ENCODE results near the gene METTL24. TPM values are rescaled to one million over a fixed set of nuclear protein-coding genes. Genes with fewer than 3 reads are reported as not detected.
"Not testable (repeated sequence)": the region's sequence is repeated elsewhere in the genome, so short reads cannot be mapped to it uniquely, and the experiment has no call there.

METTL24 gene
- total RNA-seq, 2 donors from 2014 or later = not detected

GRCh38 chr6:110283657-110284056 is 74.5 kb downstream of the METTL24 start:
- Mint-ChIP-seq H3K36me3 (ENCODE audit: insufficient read depth in 2 of 2) (peaks cover 0 to 2% of the 10 kb centered on the region in 2 donors), H3K27me3 (ENCODE audit: low read depth) (peaks cover 4% of the 10 kb centered on the region), H3K4me3 (no peak overlapping the region), H3K4me1 (ENCODE audit: low read depth) (no peaks in the 10 kb centered on the region), H3K9me3 (peaks cover 5% of the 10 kb centered on the region in 2 donors), H3K27ac (no peak overlapping the region)
- DNase-seq (no peak), ATAC-seq (replicated peaks in 1 of 2) (no peak)

DNA sequence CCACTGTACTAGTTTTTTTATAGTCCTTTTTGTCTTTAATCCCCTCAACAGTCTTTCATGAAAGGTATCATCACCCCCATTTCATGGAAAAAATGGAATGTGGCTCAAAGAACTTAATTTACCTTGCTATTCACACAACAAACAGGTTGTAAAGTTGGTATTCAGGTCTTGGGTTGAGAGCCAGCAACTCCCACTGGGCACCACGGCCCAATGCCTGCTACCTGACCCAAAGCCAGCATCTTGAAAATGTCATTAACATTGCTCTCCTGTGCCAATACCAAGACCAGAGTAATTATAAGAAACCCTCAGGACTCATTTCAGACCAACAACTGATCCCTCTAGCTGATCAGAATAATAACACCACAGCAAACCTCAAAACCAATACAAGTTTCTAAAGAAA is 75.7 kb downstream of the METTL24 start:
- Mint-ChIP-seq H3K4me1 (ENCODE audit: low read depth) (no peaks in the 10 kb centered on the region), H3K36me3 (ENCODE audit: insufficient read depth in 2 of 2) (no peaks in the 10 kb centered on the region), H3K4me3 (no peak overlapping the region), H3K27ac (no peak overlapping the region), H3K27me3 (ENCODE audit: low read depth) (no peaks in the 10 kb centered on the region), H3K9me3 (peaks cover 2 to 5% of the 10 kb centered on the region in 2 donors)
- no peak for DNase-seq
- no peak for ATAC-seq (replicated peaks in 1 of 2)

DNA sequence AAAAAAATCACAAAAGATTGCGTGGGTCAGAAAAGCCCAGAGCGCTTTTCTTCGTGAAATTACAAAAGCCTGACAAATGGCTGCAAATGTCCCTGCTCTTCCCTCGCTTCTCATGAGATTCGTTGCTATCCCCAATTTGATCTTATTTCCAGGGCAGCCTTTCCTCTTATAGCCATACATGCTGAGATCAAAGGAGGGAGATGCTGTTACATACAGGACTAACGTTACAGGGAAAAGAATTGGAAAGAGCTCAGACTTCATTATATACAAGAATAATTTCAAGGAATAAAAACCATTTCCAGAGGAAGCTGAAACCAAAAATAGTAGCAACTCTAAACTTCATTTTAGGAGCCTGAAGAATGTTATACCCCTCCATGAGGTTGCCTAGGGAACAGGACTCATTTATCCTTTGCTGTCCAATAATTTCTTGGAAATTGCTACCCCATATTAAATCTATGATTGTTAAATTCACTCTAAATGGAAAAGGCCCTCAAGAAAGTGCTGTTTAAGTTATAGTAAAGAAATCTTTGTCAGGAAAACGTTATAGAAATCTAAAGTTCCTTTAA is 81.0 kb downstream of the METTL24 start:
- H3K27me3 Mint-ChIP-seq (ENCODE audit: low read depth) = no peaks in the 10 kb centered on the region
- no peaks in the 10 kb centered on the region for H3K4me1 Mint-ChIP-seq (ENCODE audit: low read depth)
- DNase-seq (no peak), ATAC-seq (replicated peaks in 1 of 2) (no peak)
- peaks cover 0 to 2% of the 10 kb centered on the region in 2 donors for H3K36me3 Mint-ChIP-seq (ENCODE audit: insufficient read depth in 2 of 2)
- no peak overlapping the region for H3K27ac Mint-ChIP-seq
- no peak overlapping the region for H3K4me3 Mint-ChIP-seq
- H3K9me3 Mint-ChIP-seq = peaks cover 2 to 5% of the 10 kb centered on the region in 2 donors

GRCh38 chr6:110272781-110273180 is 85.4 kb downstream of the METTL24 start:
- ATAC-seq (replicated peaks in 1 of 2); H3K4me1 Mint-ChIP-seq (ENCODE audit: low read depth); DNase-seq; H3K27me3 Mint-ChIP-seq (ENCODE audit: low read depth); H3K36me3 Mint-ChIP-seq (ENCODE audit: insufficient read depth in 2 of 2); H3K4me3 Mint-ChIP-seq; H3K27ac Mint-ChIP-seq; H3K9me3 Mint-ChIP-seq: not testable (repeated sequence)

GRCh38 chr6:110271732-110272022 is 86.5 kb downstream of the METTL24 start:
- peaks cover 2 to 5% of the 10 kb centered on the region in 2 donors for H3K9me3 Mint-ChIP-seq
- DNase-seq (no peak), ATAC-seq (replicated peaks in 1 of 2) (no peak)
- H3K36me3 Mint-ChIP-seq (ENCODE audit: insufficient read depth in 2 of 2) = peaks cover 0 to 2% of the 10 kb centered on the region in 2 donors
- no peak overlapping the region for H3K27ac Mint-ChIP-seq
- H3K27me3 Mint-ChIP-seq (ENCODE audit: low read depth) = no peaks in the 10 kb centered on the region
- no peaks in the 10 kb centered on the region for H3K4me1 Mint-ChIP-seq (ENCODE audit: low read depth)
- H3K4me3 Mint-ChIP-seq = no peak overlapping the region

DNA sequence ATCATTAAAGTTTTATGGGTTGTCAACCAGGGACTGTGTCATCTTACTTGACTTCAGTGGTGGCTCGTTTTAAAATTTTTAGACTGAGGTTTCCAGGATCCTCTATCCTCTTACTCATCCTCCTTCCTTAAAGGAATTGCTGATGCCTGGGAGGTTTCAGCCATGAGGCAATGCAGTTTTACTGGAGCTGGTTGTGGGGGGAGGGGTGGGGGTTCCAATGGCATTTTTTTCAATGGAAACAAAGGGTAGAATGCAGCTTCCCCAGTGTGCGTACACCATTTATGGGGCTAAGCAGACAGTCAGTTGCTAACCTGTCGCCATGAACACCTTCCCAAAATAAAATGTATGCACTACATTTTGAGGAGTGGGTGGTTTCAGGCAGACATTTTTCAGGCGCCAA is 88.0 kb downstream of the METTL24 start:
- Mint-ChIP-seq H3K4me1 (ENCODE audit: low read depth) (no peaks in the 10 kb centered on the region), H3K27ac (no peak overlapping the region), H3K9me3 (peaks cover 2 to 5% of the 10 kb centered on the region in 2 donors), H3K4me3 (no peak overlapping the region), H3K36me3 (ENCODE audit: insufficient read depth in 2 of 2) (peaks cover 0 to under 1% of the 10 kb centered on the region in 2 donors), H3K27me3 (ENCODE audit: low read depth) (no peaks in the 10 kb centered on the region)
- no peak for ATAC-seq (replicated peaks in 1 of 2)
- DNase-seq = no peak

GRCh38 chr6:110269623-110270022 is 88.5 kb downstream of the METTL24 start:
- Mint-ChIP-seq H3K9me3 (peaks cover 2 to 5% of the 10 kb centered on the region in 2 donors), H3K27ac (no peak overlapping the region), H3K4me3 (no peak overlapping the region), H3K27me3 (ENCODE audit: low read depth) (no peaks in the 10 kb centered on the region), H3K36me3 (ENCODE audit: insufficient read depth in 2 of 2) (no peaks in the 10 kb centered on the region), H3K4me1 (ENCODE audit: low read depth) (no peaks in the 10 kb centered on the region)
- DNase-seq = no peak
- no peak for ATAC-seq (replicated peaks in 1 of 2)

DNA sequence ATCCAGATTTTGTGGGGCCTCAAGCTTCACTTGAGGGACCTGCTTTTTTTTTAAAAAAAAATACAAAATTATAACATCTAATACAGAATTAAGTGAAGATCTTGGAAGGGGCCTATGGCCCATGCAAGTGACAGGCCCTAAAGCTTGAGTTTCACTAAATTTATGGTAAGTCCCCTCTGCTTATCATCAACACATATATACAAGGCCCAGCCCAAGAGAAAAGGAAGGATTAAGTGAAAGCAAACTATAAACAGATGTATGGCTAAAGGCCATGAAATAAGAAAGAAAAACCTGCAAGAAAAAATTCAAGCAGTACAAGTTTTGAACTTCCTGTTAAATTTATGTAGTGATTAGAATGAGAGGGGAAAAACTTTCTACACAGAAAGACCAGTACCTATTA is 91.2 kb downstream of the METTL24 start:
- Mint-ChIP-seq H3K4me3 (no peak overlapping the region), H3K36me3 (ENCODE audit: insufficient read depth in 2 of 2) (peaks cover 0 to 3% of the 10 kb centered on the region in 2 donors), H3K27ac (no peak overlapping the region), H3K9me3 (peaks cover 4 to 5% of the 10 kb centered on the region in 2 donors), H3K4me1 (ENCODE audit: low read depth) (no peaks in the 10 kb centered on the region), H3K27me3 (ENCODE audit: low read depth) (peaks cover 4% of the 10 kb centered on the region)
- no peak for DNase-seq
- ATAC-seq (replicated peaks in 1 of 2) = no peak

- DNase-seq (no peak), ATAC-seq (replicated peaks in 1 of 2) (no peak)
- Mint-ChIP-seq H3K4me3 (no peak overlapping the region), H3K9me3 (peaks cover 9 to 12% of the 10 kb centered on the region in 2 donors), H3K36me3 (ENCODE audit: insufficient read depth in 2 of 2) (peaks cover 5 to 7% of the 10 kb centered on the region in 2 donors), H3K4me1 (ENCODE audit: low read depth) (no peaks in the 10 kb centered on the region), H3K27me3 (ENCODE audit: low read depth) (peaks cover 10% of the 10 kb centered on the region), H3K27ac (no peak overlapping the region)
Observed at GRCh38 chr6:110265273-110265672, 92.9 kb downstream of the METTL24 start.

GRCh38 chr6:110256366-110256765 is 101.8 kb downstream of the METTL24 start:
- peaks cover 4% of the 10 kb centered on the region in 2 donors for H3K36me3 Mint-ChIP-seq (ENCODE audit: insufficient read depth in 2 of 2)

DNA sequence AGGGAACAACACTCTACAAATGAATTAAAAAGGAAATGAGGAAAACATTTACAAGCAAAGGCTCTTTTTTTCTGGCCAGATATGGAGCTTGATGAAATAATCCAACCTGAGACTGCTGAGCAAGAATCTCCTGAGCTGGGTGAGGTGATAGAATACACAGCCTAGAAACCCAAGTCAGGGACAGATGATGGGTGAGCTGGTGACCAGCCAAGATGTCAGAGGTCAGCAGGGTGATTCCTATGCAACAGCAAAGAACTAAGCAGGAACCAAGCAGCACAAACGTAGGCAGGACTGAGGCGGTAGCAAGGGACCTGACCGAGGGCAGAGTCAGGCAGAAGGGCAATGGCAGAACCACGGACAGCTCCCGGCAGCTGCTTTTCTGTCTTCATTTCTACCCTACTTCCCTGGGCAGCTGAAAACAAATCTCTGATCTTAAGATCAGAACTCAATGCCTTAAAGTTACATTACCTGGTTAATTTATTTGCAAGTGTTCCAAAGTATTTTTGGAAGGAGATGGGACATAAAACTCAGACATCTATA is 102.9 kb downstream of the METTL24 start:
- peaks cover 2 to 4% of the 10 kb centered on the region in 2 donors for H3K36me3 Mint-ChIP-seq (ENCODE audit: insufficient read depth in 2 of 2)
- peaks cover 2 to 11% of the 10 kb centered on the region in 2 donors for H3K9me3 Mint-ChIP-seq
- DNase-seq (no peak), ATAC-seq (replicated peaks in 1 of 2) (no peak)
- H3K4me3 Mint-ChIP-seq = no peak overlapping the region
- no peak overlapping the region for H3K27ac Mint-ChIP-seq
- no peaks in the 10 kb centered on the region for H3K4me1 Mint-ChIP-seq (ENCODE audit: low read depth)
- H3K27me3 Mint-ChIP-seq (ENCODE audit: low read depth) = peaks cover 17% of the 10 kb centered on the region

More at GRCh38 chr6:110256366-110256765, 101.8 kb downstream of the METTL24 start:
- Mint-ChIP-seq H3K4me1 (ENCODE audit: low read depth) (no peaks in the 10 kb centered on the region), H3K27ac (no peak overlapping the region), H3K9me3 (peaks cover 2 to 10% of the 10 kb centered on the region in 2 donors), H3K4me3 (no peak overlapping the region), H3K27me3 (ENCODE audit: low read depth) (peaks cover 17% of the 10 kb centered on the region)
- ATAC-seq (replicated peaks in 1 of 2) = no peak
- no peak for DNase-seq

GRCh38 chr6:110250838-110251237 is 107.3 kb downstream of the METTL24 start:
- H3K36me3 Mint-ChIP-seq (ENCODE audit: insufficient read depth in 2 of 2) = no peaks in the 10 kb centered on the region
- H3K27me3 Mint-ChIP-seq (ENCODE audit: low read depth) = peaks cover 9% of the 10 kb centered on the region
- ATAC-seq (replicated peaks in 1 of 2) (no peak), DNase-seq (no peak)
- H3K27ac Mint-ChIP-seq = no peak overlapping the region
- H3K4me3 Mint-ChIP-seq = no peak overlapping the region
- H3K4me1 Mint-ChIP-seq (ENCODE audit: low read depth) = no peaks in the 10 kb centered on the region
- H3K9me3 Mint-ChIP-seq = peaks cover 2 to 4% of the 10 kb centered on the region in 2 donors

DNA sequence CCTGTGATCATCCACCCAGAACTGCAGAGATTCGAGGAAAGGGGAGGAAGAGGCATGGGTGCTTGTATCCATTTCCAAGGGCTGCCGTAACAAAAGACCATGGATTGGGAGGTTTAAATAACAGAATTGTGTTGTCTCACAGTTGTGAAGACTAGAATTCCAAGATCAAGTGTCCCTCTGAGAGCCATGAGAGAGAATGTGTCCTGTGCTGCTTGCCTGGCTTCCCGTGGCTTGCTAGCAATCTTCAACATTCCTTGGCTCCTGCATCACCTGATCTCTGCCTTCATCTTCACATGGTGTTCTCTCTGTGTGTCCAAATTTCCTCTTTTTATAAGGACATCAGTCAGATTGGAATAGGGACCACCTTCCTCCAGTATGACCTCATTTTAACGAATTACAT is 108.1 kb downstream of the METTL24 start:
- H3K27me3 Mint-ChIP-seq (ENCODE audit: low read depth) = peaks cover under 1% of the 10 kb centered on the region
- H3K9me3 Mint-ChIP-seq = peaks cover 2 to 4% of the 10 kb centered on the region in 2 donors
- H3K4me1 Mint-ChIP-seq (ENCODE audit: low read depth) = no peaks in the 10 kb centered on the region
- H3K27ac Mint-ChIP-seq = no peak overlapping the region
- H3K36me3 Mint-ChIP-seq (ENCODE audit: insufficient read depth in 2 of 2) = no peaks in the 10 kb centered on the region
- no peak overlapping the region for H3K4me3 Mint-ChIP-seq
- DNase-seq = no peak
- no peak for ATAC-seq (replicated peaks in 1 of 2)

DNA sequence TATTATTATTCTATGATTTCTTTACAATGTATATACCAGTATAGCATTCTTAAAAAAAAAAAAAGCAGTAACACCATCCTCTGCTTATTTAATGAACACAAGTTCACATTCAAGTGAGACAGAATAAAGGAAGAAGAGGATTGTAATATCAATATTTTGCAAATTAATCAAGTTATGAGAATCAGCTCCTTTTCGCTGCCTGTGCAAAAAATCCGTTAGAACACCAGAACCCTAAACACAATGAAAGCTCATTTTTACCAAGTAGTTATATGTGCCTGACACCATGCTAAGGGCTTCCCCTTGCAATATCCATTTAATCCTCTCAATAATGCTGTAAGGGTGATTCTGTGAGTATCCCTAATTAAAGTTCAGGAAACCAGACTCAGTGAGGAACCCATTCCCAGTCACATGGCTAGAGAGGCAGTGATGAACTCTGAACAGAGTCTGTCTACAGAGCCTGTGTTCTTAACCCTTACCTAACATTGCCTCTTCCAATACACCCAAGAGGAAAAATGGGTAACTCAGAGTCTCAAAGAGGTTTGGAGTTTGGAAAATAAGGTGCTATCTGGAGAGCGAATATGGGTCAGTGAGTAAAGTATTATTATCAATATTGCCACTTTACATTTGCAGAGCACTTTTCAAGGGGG is 111.1 kb downstream of the METTL24 start:
- H3K9me3 Mint-ChIP-seq = peaks cover 0 to 2% of the 10 kb centered on the region in 2 donors
- H3K27ac Mint-ChIP-seq = no peak overlapping the region
- no peak for DNase-seq
- H3K27me3 Mint-ChIP-seq (ENCODE audit: low read depth) = no peaks in the 10 kb centered on the region
- no peaks in the 10 kb centered on the region for H3K36me3 Mint-ChIP-seq (ENCODE audit: insufficient read depth in 2 of 2)
- no peak for ATAC-seq (replicated peaks in 1 of 2)
- H3K4me1 Mint-ChIP-seq (ENCODE audit: low read depth) = no peaks in the 10 kb centered on the region
- no peak overlapping the region for H3K4me3 Mint-ChIP-seq

Data from activated T-cell treated with anti-CD3 and anti-CD28 coated beads, Interleukin-2, amount 50 U/mL, for 72 hours (primary cell).